SJCRH30 (cell line): Measurements from ENCODE around the gene POLR2J2. TPM values are rescaled to one million over a fixed set of nuclear protein-coding genes. Genes with fewer than 3 reads are reported as not detected.
"Not testable (repeated sequence)": the region's sequence is repeated elsewhere in the genome, so short reads cannot be mapped to it uniquely, and the experiment has no call there.

Experiments used
- DNase-seq, 2 experiments: peaks; one replicate each; pipeline ENCODE4 v3.0.0-alpha.2; 2015 to 2020
- H3K27ac ChIP-seq: fragments of 250-450 bp; sonication (Bioruptor Pico); 2 replicates; pipeline ENCODE4 v1.5.1; 2020; ENCODE audit warnings: mild to moderate bottlenecking, moderate library complexity
- H3K27me3 ChIP-seq: fragments of 250-450 bp; sonication (Bioruptor Pico); 2 replicates; pipeline ENCODE4 v1.5.1; 2020; ENCODE audit warnings: mild to moderate bottlenecking, moderate library complexity
- H3K36me3 ChIP-seq: fragments of 250-450 bp; sonication (Bioruptor Pico); 2 replicates; pipeline ENCODE4 v1.5.1; 2020; ENCODE audit warnings: mild to moderate bottlenecking, moderate library complexity
- H3K4me1 ChIP-seq: fragments of 250-450 bp; sonication (Bioruptor Pico); 2 replicates; pipeline ENCODE4 v1.5.1; 2020; ENCODE audit warnings: mild to moderate bottlenecking, moderate library complexity
- H3K4me3 ChIP-seq: fragments of 250-450 bp; sonication (Bioruptor Pico); 2 replicates; pipeline ENCODE4 v1.5.1; 2020; ENCODE audit warnings: mild to moderate bottlenecking, moderate library complexity
- H3K9me3 ChIP-seq: fragments of 250-450 bp; sonication (Bioruptor Pico); replicated peaks from 2 replicates; pipeline ENCODE4 v1.5.1; 2020; ENCODE audit warnings: mild to moderate bottlenecking, moderate library complexity
- total RNA-seq: library from RNA; depleted of rRNA; stranded (reverse); fragments of >200 nt; shearing (Covaris generic); gene quantifications from 2 replicates; pipeline ENCODE4 v1.2.3, GENCODE V29; 2014; rRNA removed

Gene POLR2J2
- total RNA-seq, result 1.0 and 1.6 TPM in 2 replicates

- not testable (repeated sequence) for H3K9me3 ChIP-seq, H3K4me1 ChIP-seq, H3K36me3 ChIP-seq, H3K27ac ChIP-seq, H3K27me3 ChIP-seq, DNase-seq
- peak within 1 kb of the TSS; percentile 56 for H3K4me3 ChIP-seq
Observed at GRCh38 chr7:102671166-102671955, at the start of gene POLR2J2. Gene POLR2J2 (minus strand): TSS chr7:102671663. CDS start chr7:102671601, 62 bp downstream.

DNA sequence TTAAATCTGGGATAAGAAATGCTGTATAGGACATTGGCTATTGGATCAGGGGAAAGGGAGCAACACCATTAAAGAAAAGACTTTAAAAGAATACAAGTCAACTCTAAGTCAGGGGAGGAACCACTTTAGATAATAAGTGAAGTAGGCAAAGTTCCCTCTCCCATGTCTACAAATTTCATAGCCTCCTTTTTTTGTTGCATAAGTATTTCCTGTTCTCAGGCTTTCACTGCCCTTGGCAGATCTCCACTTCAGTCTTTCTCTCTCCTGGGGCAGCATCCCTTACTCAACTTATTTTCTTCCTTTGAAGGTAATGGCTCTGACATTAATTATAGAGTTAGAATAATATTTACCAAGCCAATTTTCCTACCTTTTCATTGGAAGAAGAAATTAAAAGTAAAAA, 47.0 kb upstream of the POLR2J2 start:
- not testable (repeated sequence) for H3K4me1 ChIP-seq, DNase-seq, H3K27me3 ChIP-seq, H3K9me3 ChIP-seq, H3K27ac ChIP-seq, H3K4me3 ChIP-seq, H3K36me3 ChIP-seq

DNA sequence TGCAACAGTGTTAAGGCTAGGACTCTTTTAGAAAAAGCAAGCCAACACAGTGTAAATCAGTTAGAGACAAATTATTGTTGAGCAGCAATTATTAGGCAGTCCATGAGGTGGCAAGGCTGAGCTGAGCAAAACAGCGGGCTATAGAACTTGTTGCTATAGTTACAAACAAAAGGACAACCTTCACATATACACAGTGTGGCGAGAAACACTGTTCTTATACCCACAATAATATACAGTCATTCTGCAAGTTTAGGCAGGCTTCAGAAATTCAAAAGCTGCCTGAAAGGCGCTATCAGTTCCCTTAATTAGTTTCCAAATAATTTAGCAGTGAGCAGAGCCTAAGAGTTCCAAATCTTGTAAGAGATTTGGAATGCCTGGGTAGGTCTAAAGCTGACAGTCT, 44.3 kb upstream of the POLR2J2 start:
- H3K4me3 ChIP-seq, DNase-seq: not testable (repeated sequence)

DNA sequence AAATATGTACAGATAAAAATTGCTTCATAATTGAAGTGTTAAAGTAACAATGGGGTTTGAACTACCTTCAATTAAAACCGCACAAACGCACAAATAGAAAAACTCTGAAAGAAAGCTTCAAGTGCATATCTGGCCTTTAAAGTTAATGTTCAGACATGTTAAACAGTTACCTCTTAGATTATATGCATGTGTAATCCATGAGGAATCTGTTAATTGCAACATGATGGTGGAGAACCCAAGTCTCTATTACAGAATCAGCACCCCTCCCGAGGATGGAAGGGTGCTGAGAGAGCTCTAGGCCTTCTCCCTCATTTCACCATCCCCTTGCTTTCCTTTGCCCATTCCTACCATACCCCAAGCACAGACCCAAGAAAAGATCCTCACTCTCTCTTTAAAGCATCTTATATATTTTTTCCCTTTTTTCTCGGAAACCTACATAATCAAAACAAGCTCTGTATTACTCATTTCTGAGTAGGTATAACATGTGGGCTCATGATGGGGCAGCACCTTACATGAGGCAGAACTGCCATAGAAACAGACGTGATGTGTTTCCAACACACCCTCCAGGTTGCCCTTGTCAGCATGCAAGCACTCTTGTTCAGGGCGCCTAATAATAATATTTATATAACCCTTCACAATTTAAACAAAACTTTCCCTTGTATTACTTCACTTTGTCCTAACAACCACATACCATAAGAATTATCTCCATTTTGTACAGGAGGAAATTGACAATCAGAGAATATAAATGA, 43.5 kb upstream of the POLR2J2 start:
- H3K4me1 ChIP-seq, H3K27ac ChIP-seq, H3K27me3 ChIP-seq, H3K9me3 ChIP-seq, H3K4me3 ChIP-seq, H3K36me3 ChIP-seq, DNase-seq: not testable (repeated sequence)

More for the DNA sequence above, 44.3 kb upstream of the POLR2J2 start:
- not testable (repeated sequence) for H3K27me3 ChIP-seq, H3K36me3 ChIP-seq, H3K27ac ChIP-seq, H3K9me3 ChIP-seq, H3K4me1 ChIP-seq

- H3K9me3 ChIP-seq, DNase-seq, H3K4me3 ChIP-seq, H3K27me3 ChIP-seq, H3K27ac ChIP-seq, H3K36me3 ChIP-seq, H3K4me1 ChIP-seq: not testable (repeated sequence)
Observed at GRCh38 chr7:102713691-102714080, 42.2 kb upstream of the POLR2J2 start.

GRCh38 chr7:102713011-102713690, 41.7 kb upstream of the POLR2J2 start:
- H3K4me3 ChIP-seq, H3K27ac ChIP-seq, H3K36me3 ChIP-seq, H3K27me3 ChIP-seq, H3K4me1 ChIP-seq, H3K9me3 ChIP-seq, DNase-seq: not testable (repeated sequence)

GRCh38 chr7:102698962-102699750, 27.7 kb upstream of the POLR2J2 start:
- H3K9me3 ChIP-seq, H3K4me3 ChIP-seq, H3K27ac ChIP-seq, H3K4me1 ChIP-seq, H3K27me3 ChIP-seq, H3K36me3 ChIP-seq: not testable (repeated sequence)
- peak in 1 of 2 experiments; percentile 5 for DNase-seq

- H3K27me3 ChIP-seq, H3K4me3 ChIP-seq, H3K27ac ChIP-seq, H3K36me3 ChIP-seq, H3K9me3 ChIP-seq, H3K4me1 ChIP-seq, DNase-seq: not testable (repeated sequence)
Observed at GRCh38 chr7:102697642-102698512, 26.4 kb upstream of the POLR2J2 start.

DNA sequence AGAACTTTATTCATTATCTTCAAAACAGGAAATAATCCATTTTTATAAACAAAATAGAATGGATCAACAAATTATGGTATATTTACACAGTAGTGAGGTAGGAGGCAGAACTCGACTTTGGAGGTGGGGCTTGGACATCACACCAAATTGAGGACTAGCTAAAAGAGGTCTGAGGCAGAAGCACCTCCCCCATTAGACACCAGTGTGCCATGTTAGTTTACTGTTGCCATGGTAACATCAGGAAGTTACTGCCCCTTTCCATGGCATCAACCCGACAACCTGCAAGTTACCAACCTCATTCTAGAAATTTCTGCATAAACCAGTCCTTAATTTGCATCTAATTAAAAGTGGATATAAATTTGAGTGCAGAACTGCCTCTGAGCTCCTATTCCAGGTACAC, 24.5 kb upstream of the POLR2J2 start:
- H3K36me3 ChIP-seq, H3K9me3 ChIP-seq, H3K4me3 ChIP-seq, H3K27ac ChIP-seq, H3K4me1 ChIP-seq, DNase-seq, H3K27me3 ChIP-seq: not testable (repeated sequence)

DNA sequence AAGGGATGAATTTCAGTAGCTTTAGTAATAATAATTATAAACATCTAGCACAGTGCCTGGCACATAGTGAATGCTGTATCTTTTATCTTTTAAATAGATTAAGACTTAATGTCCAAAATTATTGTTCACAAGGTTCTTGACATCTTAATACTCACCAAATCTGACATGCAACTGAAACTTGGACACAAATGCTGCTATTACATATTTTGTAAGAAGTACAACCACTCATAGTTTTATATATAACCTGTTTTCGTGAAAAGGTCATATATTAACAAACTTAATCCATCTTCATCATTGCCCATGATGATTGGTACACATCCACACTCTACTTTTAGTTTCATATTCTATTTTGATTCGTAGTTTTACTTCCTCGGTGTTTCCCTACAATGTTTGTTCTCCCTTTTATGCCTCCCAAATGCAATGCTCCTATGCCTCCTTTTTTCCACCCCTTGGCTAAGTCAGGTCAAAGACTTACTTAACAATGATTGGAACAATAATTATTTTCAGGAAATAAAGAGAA, 23.6 kb upstream of the POLR2J2 start:
- H3K27me3 ChIP-seq, H3K9me3 ChIP-seq, H3K4me1 ChIP-seq, H3K36me3 ChIP-seq, H3K27ac ChIP-seq, H3K4me3 ChIP-seq, DNase-seq: not testable (repeated sequence)

DNA sequence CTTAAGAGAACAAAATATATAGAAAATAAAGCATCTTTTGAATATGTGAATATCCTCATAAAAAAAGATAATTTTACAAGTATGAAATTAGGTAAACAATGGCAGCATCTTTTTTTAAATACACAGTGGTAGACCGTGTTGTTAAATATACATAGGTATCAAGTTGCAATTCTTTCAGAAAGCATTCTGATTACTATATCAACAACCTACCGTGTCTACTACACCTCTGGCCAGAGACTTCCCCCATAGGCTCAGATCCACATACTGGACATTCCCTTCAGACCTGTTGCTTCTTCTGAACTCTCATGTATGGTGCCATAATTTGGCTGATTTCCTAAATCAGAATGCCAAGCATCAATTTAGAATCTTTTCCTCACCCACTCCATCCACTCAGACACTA, 22.5 kb upstream of the POLR2J2 start:
- H3K27ac ChIP-seq, DNase-seq, H3K4me1 ChIP-seq, H3K27me3 ChIP-seq, H3K9me3 ChIP-seq, H3K36me3 ChIP-seq, H3K4me3 ChIP-seq: not testable (repeated sequence)

DNA sequence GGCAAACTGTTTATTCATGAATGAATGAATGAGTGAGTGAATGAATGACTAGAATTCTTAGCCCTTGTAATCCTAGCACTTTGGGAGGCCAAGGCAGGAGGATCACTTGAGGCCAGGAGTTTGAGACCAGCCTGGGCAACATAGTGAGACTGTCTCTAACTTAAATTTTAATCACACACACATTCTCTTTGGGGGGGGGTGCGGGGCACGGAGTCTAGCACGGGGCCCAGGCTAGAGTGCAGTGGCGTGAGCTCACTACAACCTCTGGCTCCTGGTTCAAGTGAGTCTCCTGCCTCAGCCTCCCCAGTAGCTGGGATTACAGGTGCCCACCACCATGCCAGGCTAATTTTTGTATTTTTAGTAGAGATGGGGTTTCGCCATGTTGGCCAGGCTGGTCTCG, 19.1 kb upstream of the POLR2J2 start:
- H3K36me3 ChIP-seq, DNase-seq, H3K4me1 ChIP-seq, H3K4me3 ChIP-seq, H3K27me3 ChIP-seq, H3K27ac ChIP-seq, H3K9me3 ChIP-seq: not testable (repeated sequence)

DNA sequence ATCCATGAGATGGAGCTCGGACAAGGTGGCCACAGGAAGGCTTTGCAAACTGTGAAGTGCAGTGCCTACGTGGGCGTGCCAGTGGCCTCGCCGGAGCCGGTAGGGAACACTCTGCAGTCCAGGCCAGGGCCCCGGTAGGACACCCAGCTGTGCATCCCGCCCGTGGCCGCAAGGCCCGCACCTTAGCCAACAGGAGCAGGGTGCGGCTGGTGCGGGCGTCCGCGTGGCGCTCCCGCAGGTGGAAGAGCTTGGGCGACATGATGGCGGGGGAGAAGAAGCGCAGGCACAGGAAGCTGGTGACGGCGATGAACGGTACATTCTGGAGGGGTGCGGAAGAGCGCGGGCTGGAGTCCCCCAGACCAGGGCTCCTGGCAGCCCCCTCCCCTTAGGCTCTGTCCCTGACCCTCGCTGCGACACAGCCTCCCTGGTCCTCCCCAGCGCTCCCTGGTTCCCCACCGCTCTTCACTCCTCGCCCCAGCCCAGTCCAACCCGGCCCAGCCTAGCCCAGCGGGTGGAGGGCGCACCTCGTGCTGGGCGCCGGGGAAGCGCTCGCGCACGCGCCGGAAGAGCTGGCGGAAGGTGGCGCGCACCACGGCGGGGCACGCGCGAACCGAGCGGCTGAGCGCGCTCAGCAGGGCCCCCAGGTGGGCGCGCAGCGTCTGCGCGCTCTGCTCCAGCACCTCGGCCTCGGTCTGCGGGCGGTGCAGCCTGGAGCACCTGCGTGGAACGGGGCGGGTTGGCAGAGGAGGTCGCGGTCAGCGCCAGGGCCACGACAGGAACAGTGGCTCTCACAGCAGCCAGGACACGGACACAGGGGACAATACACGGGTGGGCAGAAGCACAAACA, 18.2 kb upstream of the POLR2J2 start:
- not testable (repeated sequence) for H3K4me3 ChIP-seq, DNase-seq, H3K36me3 ChIP-seq, H3K27ac ChIP-seq, H3K27me3 ChIP-seq, H3K4me1 ChIP-seq, H3K9me3 ChIP-seq
